OCI-LY7 (cell line): Measurements from ENCODE around the gene CES4A. TPM values are rescaled to one million over a fixed set of nuclear protein-coding genes. Genes with fewer than 3 reads are reported as not detected.

Source experiments
- BruUV-seq: library from RNA; stranded (reverse); fragments of 400-500 nt; replicated peaks from 2 replicates; lab custom pipeline; 2021; lab: Mats Ljungman, UMichigan
- CTCF ChIA-PET: fragments of 300-600 bp; sonication (Branson Sonifier 250); formaldehyde crosslinking; loops from one replicate; lab custom pipeline; 2022; ENCODE audit warnings: antibody characterized with exemption; ENCODE audit not compliant: unreplicated experiment; lab: Charles Lee
- POLR2A ChIA-PET: fragments of 300-600 bp; sonication (Branson Sonifier 250); formaldehyde crosslinking; loops from one replicate; lab custom pipeline; 2022; ENCODE audit warnings: antibody characterized with exemption; lab: Charles Lee
- DNase-seq: peaks from one replicate; pipeline ENCODE4 v3.0.0-alpha.2; 2015; ENCODE audit warnings: low spot score
- H2AFZ ChIP-seq: fragments of 200-600 bp; sonication (generic), shearing (Covaris generic); 2 replicates; pipeline ENCODE4 v1.6.1; 2014; ENCODE audit warnings: mild to moderate bottlenecking, antibody characterized with exemption, low read length, moderate library complexity
- H3K27ac ChIP-seq: fragments of 200-600 bp; sonication (generic); 2 replicates; pipeline ENCODE4 v1.5.1; 2014; ENCODE audit warnings: mixed run types, low read depth, mild to moderate bottlenecking, moderate library complexity, low read length, inconsistent platforms; ENCODE audit not compliant: poor library complexity, severe bottlenecking
- H3K36me3 ChIP-seq: fragments of 200-600 bp; sonication (generic); 2 replicates; pipeline ENCODE4 v1.6.1; 2014; ENCODE audit warnings: mild to moderate bottlenecking, antibody characterized with exemption, low read length, moderate library complexity, mixed read lengths; ENCODE audit not compliant: insufficient read depth
- H3K4me1 ChIP-seq: fragments of 200-600 bp; sonication (generic); 2 replicates; pipeline ENCODE4 v1.5.1; 2014; ENCODE audit warnings: mild to moderate bottlenecking, low read length; ENCODE audit not compliant: insufficient read depth, poor library complexity, severe bottlenecking
- H3K4me2 ChIP-seq: fragments of 200-600 bp; sonication (generic); 2 replicates; pipeline ENCODE4 v1.6.1; 2014; ENCODE audit warnings: mild to moderate bottlenecking, low read length
- H3K4me3 ChIP-seq: fragments of 200-600 bp; sonication (generic); 2 replicates; pipeline ENCODE4 v1.5.1; 2014; ENCODE audit warnings: mild to moderate bottlenecking, low read depth, low read length; ENCODE audit not compliant: poor library complexity, severe bottlenecking
- H3K79me2 ChIP-seq: fragments of 200-600 bp; sonication (generic); 2 replicates; pipeline ENCODE4 v1.6.1; 2016; ENCODE audit warnings: low read depth, mild to moderate bottlenecking, low read length, moderate library complexity, mixed read lengths; ENCODE audit not compliant: insufficient read depth
- H3K9me2 ChIP-seq: fragments of 200-600 bp; sonication (generic); 2 replicates; pipeline ENCODE4 v1.6.1; 2016; ENCODE audit warnings: mild to moderate bottlenecking, low read length, mixed read lengths; ENCODE audit not compliant: insufficient read depth
- H3K9me3 ChIP-seq: fragments of 200-600 bp; sonication (generic); 2 replicates; pipeline ENCODE4 v1.6.1; 2014; ENCODE audit warnings: mild to moderate bottlenecking, mixed run types, low read length, mixed read lengths
- H4K20me1 ChIP-seq: fragments of 200-600 bp; sonication (generic); 2 replicates; pipeline ENCODE4 v1.6.1; 2014; ENCODE audit warnings: mild to moderate bottlenecking, antibody characterized with exemption, low read length, moderate library complexity, mixed read lengths; ENCODE audit not compliant: insufficient read depth
- CTCF ChIP-seq: fragments of 200-600 bp; sonication (generic); conservative IDR thresholded peaks from 2 replicates; pipeline ENCODE4 v1.5.1; 2014; ENCODE audit warnings: mild to moderate bottlenecking, antibody characterized with exemption, low read length, moderate library complexity, mixed read lengths
- EZH2phosphoT487 ChIP-seq: fragments of 200-600 bp; sonication (generic); IDR thresholded peaks from 2 replicates; pipeline ENCODE4 v1.6.1; 2018; ENCODE audit warnings: low read depth, borderline replicate concordance, mild to moderate bottlenecking, mixed run types, antibody characterized with exemption, low read length, moderate library complexity, mixed read lengths
- intact Hi-C: fragments of 100-400 bp; cut with micrococcal nuclease; formaldehyde crosslinking; loops from one replicate; pipeline ENCODE4 v1.10.0; 2022; ENCODE audit not compliant: unreplicated experiment
- small RNA-seq: library from RNA; depleted of rRNA; stranded (forward); fragments of <200 nt; gene quantifications from one replicate; pipeline ENCODE3, GENCODE V24; 2014
- total RNA-seq, 2 experiments: library from RNA; depleted of rRNA in 1 of 2; stranded (reverse); fragments of >200 nt in 1 of 2; shearing (Covaris generic) in 1 of 2; gene quantifications; 2 replicates each; pipeline ENCODE4 v1.2.3, GENCODE V29; 2014 to 2022

CES4A gene
- total RNA-seq, 2 experiments from 2014 or later, result 0.38 to 0.47 TPM

DNA sequence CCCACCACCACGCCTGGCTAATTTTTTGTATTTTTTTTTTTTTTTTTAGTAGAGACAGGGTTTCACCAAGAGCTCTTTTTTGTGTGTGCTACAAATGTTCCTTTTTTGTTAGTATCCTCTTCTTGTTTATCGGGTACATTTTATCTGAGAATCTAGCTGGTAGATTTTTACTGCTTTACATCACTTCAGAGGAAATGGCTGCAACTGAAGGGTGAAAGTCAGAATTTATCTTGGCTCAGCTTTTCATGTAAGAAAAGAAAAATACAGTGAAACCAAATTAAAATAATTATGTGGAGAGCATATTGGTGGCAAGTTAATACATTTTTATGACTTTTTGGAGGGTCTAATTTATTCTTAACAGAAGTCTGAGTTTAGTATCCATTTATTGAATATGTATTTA is 66.5 kb downstream of the CES4A start:
- no TSS peak for BruUV-seq
- Histone ChIP-seq H3K27ac (no peak overlapping the region), H2AFZ (no peak overlapping the region), H3K4me2 (no peak overlapping the region), H3K36me3 (peaks cover 33% of the 10 kb centered on the region), H3K4me3 (no peak overlapping the region), H3K9me2 (no peaks in the 10 kb centered on the region), H3K79me2 (peaks cover 49% of the 10 kb centered on the region; the same call in 1 of the 2 replicates), H3K4me1 (no peaks in the 10 kb centered on the region), H3K9me3 (no peaks in the 10 kb centered on the region), H4K20me1 (no peaks in the 10 kb centered on the region)
- POLR2A ChIA-PET, result interaction anchor here (0.6 to 1.3 kb wide), 4 partner anchors 9 to 181 kb away, joined by 3 to 6 read pairs (median 3); no protein-coding TSS in a partner anchor
- DNase-seq, result no peak
- no peak for TF ChIP-seq CTCF
- intact Hi-C loops, result no loop called here
- CTCF ChIA-PET, result no interaction called here

- intact Hi-C loops, result no loop called here
- H3K27ac ChIP-seq, result no peak overlapping the region
These were observed 67.5 kb downstream of the CES4A start for GRCh38 chr16:67055712-67056487.

More at GRCh38 chr16:67055712-67056487, 67.5 kb downstream of the CES4A start:
- TF ChIP-seq EZH2phosphoT487, result no peak
- no peak for TF ChIP-seq CTCF
- Histone ChIP-seq H3K36me3 (peaks cover 38% of the 10 kb centered on the region), H3K9me3 (no peaks in the 10 kb centered on the region), H4K20me1 (no peaks in the 10 kb centered on the region), H3K4me3 (no peak overlapping the region), H3K9me2 (no peaks in the 10 kb centered on the region), H3K4me2 (no peak overlapping the region), H3K79me2 (peaks cover 53% of the 10 kb centered on the region; the same call in 1 of the 2 replicates), H3K4me1 (no peaks in the 10 kb centered on the region), H2AFZ (no peak overlapping the region)
- ChIA-PET POLR2A (interaction anchor here (1.1 to 1.3 kb wide), 2 partner anchors 8 to 31 kb away, joined by 3 read pairs; no protein-coding TSS in a partner anchor), CTCF (no interaction called here)
- BruUV-seq, result no TSS peak
- no peak for DNase-seq

Small RNA genes lying within 50 kb of the gene (small RNA-seq; reads per million reads assigned to genes)
- gene RN7SL543P, result not detected

Other genes with a start within 250 kb of the CES4A start
- gene DYNC1LI2, start 237.0 kb upstream of the CES4A start, total RNA-seq (2014; rRNA removed; shearing (Covaris generic)), result 48.4 and 48.9 TPM in 2 replicates
- gene DYNC1LI2, start 237.0 kb upstream of the CES4A start, total RNA-seq (2022), result 62.4 and 64.0 TPM in 2 replicates
- gene TERB1, start 187.0 kb upstream of the CES4A start, total RNA-seq (2014; rRNA removed; shearing (Covaris generic)), result not detected in 2 replicates
- 0.17 TPM in 1 of 2 replicates, not detected in the other for gene TERB1, start 187.0 kb upstream of the CES4A start, total RNA-seq (2022)
- 85.0 and 85.2 TPM in 2 replicates for gene NAE1, start 157.6 kb upstream of the CES4A start, total RNA-seq (2014; rRNA removed; shearing (Covaris generic))
- gene NAE1, start 157.6 kb upstream of the CES4A start, total RNA-seq (2022), result 98.9 and 106 TPM in 2 replicates
- gene CA7, start 144.2 kb upstream of the CES4A start, total RNA-seq (2014; rRNA removed; shearing (Covaris generic)), result not detected in 2 replicates
- not detected in 2 replicates for gene CA7, start 144.2 kb upstream of the CES4A start, total RNA-seq (2022)
- 11.1 and 13.8 TPM in 2 replicates for gene PDP2, start 108.1 kb upstream of the CES4A start, total RNA-seq (2014; rRNA removed; shearing (Covaris generic))
- 25.7 and 29.2 TPM in 2 replicates for gene PDP2, start 108.1 kb upstream of the CES4A start, total RNA-seq (2022)
- not detected in 2 replicates for gene CDH16, start 69.7 kb upstream of the CES4A start, total RNA-seq (2014; rRNA removed; shearing (Covaris generic))
- gene CDH16, start 69.7 kb upstream of the CES4A start, total RNA-seq (2022), result not detected in 2 replicates
- 0.09 TPM in 1 of 2 replicates, not detected in the other for gene RRAD, start 63.1 kb upstream of the CES4A start, total RNA-seq (2014; rRNA removed; shearing (Covaris generic))
- gene RRAD, start 63.1 kb upstream of the CES4A start, total RNA-seq (2022), result not detected in 2 replicates
- 132 and 133 TPM in 2 replicates for gene CIAO2B, start 54.2 kb upstream of the CES4A start, total RNA-seq (2014; rRNA removed; shearing (Covaris generic))
- gene CIAO2B, start 54.2 kb upstream of the CES4A start, total RNA-seq (2022), result 76.4 and 78.3 TPM in 2 replicates
- gene CES2, start 53.1 kb upstream of the CES4A start, total RNA-seq (2014; rRNA removed; shearing (Covaris generic)), result 18.5 and 29.6 TPM in 2 replicates
- 27.6 and 30.7 TPM in 2 replicates for gene CES2, start 53.1 kb upstream of the CES4A start, total RNA-seq (2022)
- gene CES3, start 27.3 kb upstream of the CES4A start, total RNA-seq (2014; rRNA removed; shearing (Covaris generic)), result 1.7 and 2.7 TPM in 2 replicates
- gene CES3, start 27.3 kb upstream of the CES4A start, total RNA-seq (2022), result 1.4 and 1.9 TPM in 2 replicates
- gene CBFB, start 40.6 kb downstream of the CES4A start, total RNA-seq (2014; rRNA removed; shearing (Covaris generic)), result 93.5 and 187 TPM in 2 replicates
- gene CBFB, start 40.6 kb downstream of the CES4A start, total RNA-seq (2022), result 151 and 154 TPM in 2 replicates
- gene PHAF1, start 121.4 kb downstream of the CES4A start, total RNA-seq (2014; rRNA removed; shearing (Covaris generic)), result 12.6 and 16.8 TPM in 2 replicates
- gene PHAF1, start 121.4 kb downstream of the CES4A start, total RNA-seq (2022), result 11.8 and 13.9 TPM in 2 replicates
- 1.1 and 2.7 TPM in 2 replicates for gene B3GNT9, start 162.4 kb downstream of the CES4A start, total RNA-seq (2014; rRNA removed; shearing (Covaris generic))
- gene B3GNT9, start 162.4 kb downstream of the CES4A start, total RNA-seq (2022), result 2.7 TPM in 2 replicates
- 11.3 and 11.6 TPM in 2 replicates for gene TRADD, start 171.3 kb downstream of the CES4A start, total RNA-seq (2014; rRNA removed; shearing (Covaris generic))
- 15.4 and 16.7 TPM in 2 replicates for gene TRADD, start 171.3 kb downstream of the CES4A start, total RNA-seq (2022)
- gene FBXL8, start 171.4 kb downstream of the CES4A start, total RNA-seq (2014; rRNA removed; shearing (Covaris generic)), result 5.8 and 7.3 TPM in 2 replicates
- gene FBXL8, start 171.4 kb downstream of the CES4A start, total RNA-seq (2022), result 10.4 and 12.2 TPM in 2 replicates
- 8.1 and 12.8 TPM in 2 replicates for gene HSF4, start 176.2 kb downstream of the CES4A start, total RNA-seq (2014; rRNA removed; shearing (Covaris generic))
- gene HSF4, start 176.2 kb downstream of the CES4A start, total RNA-seq (2022), result 16.2 and 17.0 TPM in 2 replicates
- gene NOL3, start 181.9 kb downstream of the CES4A start, total RNA-seq (2014; rRNA removed; shearing (Covaris generic)), result 1.1 and 2.2 TPM in 2 replicates
- 4.1 and 4.4 TPM in 2 replicates for gene NOL3, start 181.9 kb downstream of the CES4A start, total RNA-seq (2022)
- 18.0 and 22.9 TPM in 2 replicates for gene MATCAP1, start 195.4 kb downstream of the CES4A start, total RNA-seq (2014; rRNA removed; shearing (Covaris generic))
- gene MATCAP1, start 195.4 kb downstream of the CES4A start, total RNA-seq (2022), result 39.6 and 42.3 TPM in 2 replicates
- gene EXOC3L1, start 201.5 kb downstream of the CES4A start, total RNA-seq (2014; rRNA removed; shearing (Covaris generic)), result not detected in 2 replicates
- gene EXOC3L1, start 201.5 kb downstream of the CES4A start, total RNA-seq (2022), result not detected in 2 replicates
- 139 and 157 TPM in 2 replicates for gene E2F4, start 203.6 kb downstream of the CES4A start, total RNA-seq (2014; rRNA removed; shearing (Covaris generic))
- 108 and 124 TPM in 2 replicates for gene E2F4, start 203.6 kb downstream of the CES4A start, total RNA-seq (2022)
- gene ELMO3, start 210.5 kb downstream of the CES4A start, total RNA-seq (2014; rRNA removed; shearing (Covaris generic)), result 7.7 and 7.8 TPM in 2 replicates
- gene ELMO3, start 210.5 kb downstream of the CES4A start, total RNA-seq (2022), result 7.6 and 9.0 TPM in 2 replicates
- gene TMEM208, start 238.5 kb downstream of the CES4A start, total RNA-seq (2014; rRNA removed; shearing (Covaris generic)), result 19.9 and 36.7 TPM in 2 replicates
- gene TMEM208, start 238.5 kb downstream of the CES4A start, total RNA-seq (2022), result 22.5 and 26.4 TPM in 2 replicates